ENCODE data around the gene TPSAB1.
"Not testable (repeated sequence)": the region's sequence is repeated elsewhere in the genome, so short reads cannot be mapped to it uniquely, and the experiment has no call there.

TPSAB1 gene

DNA sequence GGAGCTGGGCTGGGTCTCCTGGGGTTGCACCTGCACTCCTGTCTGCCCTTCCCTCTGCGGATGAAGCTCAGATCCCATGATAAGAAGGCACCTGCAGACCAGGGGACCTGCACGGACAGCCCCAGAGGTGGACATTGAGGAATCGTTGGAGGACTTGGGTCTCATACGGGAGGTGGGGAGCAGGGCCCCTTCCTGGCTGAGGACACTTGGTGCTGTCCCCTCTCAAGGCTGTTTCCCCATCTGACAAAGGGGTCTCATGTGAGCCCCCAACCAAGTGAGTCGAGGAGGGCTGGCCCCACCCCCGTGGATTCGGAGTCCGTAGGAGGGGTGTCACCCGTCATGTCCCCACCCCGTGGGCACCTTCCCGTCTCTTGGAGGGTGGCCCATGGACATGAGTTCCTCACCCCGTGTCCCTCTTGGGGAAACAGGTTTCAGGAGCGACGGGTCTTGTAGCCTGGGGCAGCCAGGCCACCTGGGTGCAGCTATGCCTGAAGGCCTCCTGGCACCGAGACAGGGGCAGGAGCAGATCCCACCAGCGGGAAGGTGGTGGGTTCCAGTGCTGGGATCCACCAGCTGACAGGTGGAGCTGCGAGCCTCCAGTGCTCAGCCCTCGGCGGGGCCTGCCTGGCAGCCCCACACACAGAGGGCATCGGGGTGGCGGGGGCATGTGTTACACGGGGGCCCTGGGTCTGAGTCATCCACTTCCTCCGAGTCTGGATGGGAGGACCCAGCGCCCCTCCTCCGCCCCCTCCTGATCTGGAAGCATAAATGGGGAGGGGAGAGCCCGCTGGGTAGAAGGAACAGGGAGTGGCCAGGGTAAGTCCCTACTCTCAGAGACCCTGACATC is 15.0 kb downstream of the TPSAB1 start, which contains the start of gene TPSD1:
TSS of gene TPSD1 (plus strand) at position 794 of the 847 bp plus-strand sequence. CDS start 212 bp downstream, outside the sequence.
- H3K9ac ChIP-seq (ENCODE audit: low read length); H4K20me1 ChIP-seq (ENCODE audit: insufficient read depth, low read length); H3K9me3 ChIP-seq (ENCODE audit: insufficient read depth, low read length); H2AFZ ChIP-seq (ENCODE audit: low read depth, low read length); H3K79me2 ChIP-seq (ENCODE audit: low read length); H3K4me1 ChIP-seq (ENCODE audit: low read length); H3K27ac ChIP-seq (ENCODE audit: low read length); H3K36me3 ChIP-seq (replicated peaks; ENCODE audit: low read depth, low read length); H3K4me3 ChIP-seq (ENCODE audit: low read length); H3K27me3 ChIP-seq (ENCODE audit: low read depth, low read length); H3K4me2 ChIP-seq (ENCODE audit: low read length): not testable (repeated sequence)

DNA sequence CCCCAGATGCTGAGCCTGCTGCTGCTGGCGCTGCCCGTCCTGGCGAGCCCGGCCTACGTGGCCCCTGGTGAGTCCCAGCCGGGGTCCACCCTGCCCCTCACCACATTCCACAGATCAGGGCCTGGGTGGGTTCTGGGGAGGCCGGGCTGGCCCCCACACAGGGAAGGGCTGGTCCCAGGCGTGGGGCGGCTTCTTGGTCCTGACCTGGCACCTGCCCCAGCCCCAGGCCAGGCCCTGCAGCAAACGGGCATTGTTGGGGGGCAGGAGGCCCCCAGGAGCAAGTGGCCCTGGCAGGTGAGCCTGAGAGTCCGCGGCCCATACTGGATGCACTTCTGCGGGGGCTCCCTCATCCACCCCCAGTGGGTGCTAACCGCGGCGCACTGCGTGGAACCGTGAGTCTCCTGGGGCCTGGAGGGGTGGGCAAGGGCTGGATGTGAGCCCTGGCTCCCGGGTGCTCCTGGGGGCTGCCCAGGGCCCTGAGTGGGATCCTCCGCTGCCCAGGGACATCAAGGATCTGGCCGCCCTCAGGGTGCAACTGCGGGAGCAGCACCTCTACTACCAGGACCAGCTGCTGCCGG is 15.9 kb downstream of the TPSAB1 start:
- not testable (repeated sequence) for H3K9ac ChIP-seq (ENCODE audit: low read length); H3K4me3 ChIP-seq (ENCODE audit: low read length); H2AFZ ChIP-seq (ENCODE audit: low read depth, low read length); H3K27me3 ChIP-seq (ENCODE audit: low read depth, low read length); H3K36me3 ChIP-seq (replicated peaks; ENCODE audit: low read depth, low read length); H3K4me1 ChIP-seq (ENCODE audit: low read length); H3K79me2 ChIP-seq (ENCODE audit: low read length); H3K27ac ChIP-seq (ENCODE audit: low read length); H3K9me3 ChIP-seq (ENCODE audit: insufficient read depth, low read length); H4K20me1 ChIP-seq (ENCODE audit: insufficient read depth, low read length); H3K4me2 ChIP-seq (ENCODE audit: low read length)

GRCh38 chr16:1256874-1257322 is 16.4 kb downstream of the TPSAB1 start:
- no peaks in the 10 kb centered on the region for H3K9me3 ChIP-seq (ENCODE audit: insufficient read depth, low read length)
- H3K27ac ChIP-seq (ENCODE audit: low read length): no peak overlapping the region
- no peak overlapping the region for H3K4me2 ChIP-seq (ENCODE audit: low read length)
- no peaks in the 10 kb centered on the region for H3K27me3 ChIP-seq (ENCODE audit: low read depth, low read length)
- no peaks in the 10 kb centered on the region for H4K20me1 ChIP-seq (ENCODE audit: insufficient read depth, low read length)
- no peak overlapping the region for H3K9ac ChIP-seq (ENCODE audit: low read length)
- no peak overlapping the region for H2AFZ ChIP-seq (ENCODE audit: low read depth, low read length)
- H3K4me3 ChIP-seq (ENCODE audit: low read length): no peak overlapping the region
- no peaks in the 10 kb centered on the region for H3K36me3 ChIP-seq (replicated peaks; ENCODE audit: low read depth, low read length)
- H3K4me1 ChIP-seq (ENCODE audit: low read length): no peaks in the 10 kb centered on the region
- no peak for TF ChIP-seq EZH2phosphoT487 (IDR thresholded peaks at IDR 0.05; ENCODE audit: low read depth)
- TF ChIP-seq, protein P1, sequence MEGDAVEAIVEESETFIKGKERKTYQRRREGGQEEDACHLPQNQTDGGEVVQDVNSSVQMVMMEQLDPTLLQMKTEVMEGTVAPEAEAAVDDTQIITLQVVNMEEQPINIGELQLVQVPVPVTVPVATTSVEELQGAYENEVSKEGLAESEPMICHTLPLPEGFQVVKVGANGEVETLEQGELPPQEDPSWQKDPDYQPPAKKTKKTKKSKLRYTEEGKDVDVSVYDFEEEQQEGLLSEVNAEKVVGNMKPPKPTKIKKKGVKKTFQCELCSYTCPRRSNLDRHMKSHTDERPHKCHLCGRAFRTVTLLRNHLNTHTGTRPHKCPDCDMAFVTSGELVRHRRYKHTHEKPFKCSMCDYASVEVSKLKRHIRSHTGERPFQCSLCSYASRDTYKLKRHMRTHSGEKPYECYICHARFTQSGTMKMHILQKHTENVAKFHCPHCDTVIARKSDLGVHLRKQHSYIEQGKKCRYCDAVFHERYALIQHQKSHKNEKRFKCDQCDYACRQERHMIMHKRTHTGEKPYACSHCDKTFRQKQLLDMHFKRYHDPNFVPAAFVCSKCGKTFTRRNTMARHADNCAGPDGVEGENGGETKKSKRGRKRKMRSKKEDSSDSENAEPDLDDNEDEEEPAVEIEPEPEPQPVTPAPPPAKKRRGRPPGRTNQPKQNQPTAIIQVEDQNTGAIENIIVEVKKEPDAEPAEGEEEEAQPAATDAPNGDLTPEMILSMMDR (IDR thresholded peaks at IDR 0.05; ENCODE audit: low read depth, low read length): no peak
- H3K79me2 ChIP-seq (ENCODE audit: low read length): no peaks in the 10 kb centered on the region

- H3K9me3 ChIP-seq (ENCODE audit: insufficient read depth, low read length): no peaks in the 10 kb centered on the region
- H3K36me3 ChIP-seq (replicated peaks; ENCODE audit: low read depth, low read length): no peaks in the 10 kb centered on the region
- no peak overlapping the region for H3K9ac ChIP-seq (ENCODE audit: low read length)
- no peaks in the 10 kb centered on the region for H3K79me2 ChIP-seq (ENCODE audit: low read length)
- H4K20me1 ChIP-seq (ENCODE audit: insufficient read depth, low read length): no peaks in the 10 kb centered on the region
- no peaks in the 10 kb centered on the region for H3K4me1 ChIP-seq (ENCODE audit: low read length)
- H2AFZ ChIP-seq (ENCODE audit: low read depth, low read length): no peak overlapping the region
- H3K27me3 ChIP-seq (ENCODE audit: low read depth, low read length): no peaks in the 10 kb centered on the region
- H3K27ac ChIP-seq (ENCODE audit: low read length): no peak overlapping the region
- H3K4me2 ChIP-seq (ENCODE audit: low read length): no peak overlapping the region
- TF ChIP-seq, protein P1 (IDR thresholded peaks at IDR 0.05; ENCODE audit: low read depth, low read length): no peak
- TF ChIP-seq EZH2phosphoT487 (IDR thresholded peaks at IDR 0.05; ENCODE audit: low read depth): no peak
- H3K4me3 ChIP-seq (ENCODE audit: low read length): no peak overlapping the region
Measured at GRCh38 chr16:1257561-1258224, 17.2 kb downstream of the TPSAB1 start.

GRCh38 chr16:1258225-1258600 is 17.7 kb downstream of the TPSAB1 start:
- H3K4me1 ChIP-seq (ENCODE audit: low read length): no peaks in the 10 kb centered on the region
- no peaks in the 10 kb centered on the region for H3K36me3 ChIP-seq (replicated peaks; ENCODE audit: low read depth, low read length)
- no peaks in the 10 kb centered on the region for H4K20me1 ChIP-seq (ENCODE audit: insufficient read depth, low read length)
- H3K4me2 ChIP-seq (ENCODE audit: low read length): no peak overlapping the region
- H3K4me3 ChIP-seq (ENCODE audit: low read length): no peak overlapping the region
- H3K27ac ChIP-seq (ENCODE audit: low read length): no peak overlapping the region
- H2AFZ ChIP-seq (ENCODE audit: low read depth, low read length): no peak overlapping the region
- no peaks in the 10 kb centered on the region for H3K79me2 ChIP-seq (ENCODE audit: low read length)
- H3K9me3 ChIP-seq (ENCODE audit: insufficient read depth, low read length): no peaks in the 10 kb centered on the region
- TF ChIP-seq, protein P1 (IDR thresholded peaks at IDR 0.05; ENCODE audit: low read depth, low read length): no peak
- no peak for TF ChIP-seq EZH2phosphoT487 (IDR thresholded peaks at IDR 0.05; ENCODE audit: low read depth)
- no peaks in the 10 kb centered on the region for H3K27me3 ChIP-seq (ENCODE audit: low read depth, low read length)
- H3K9ac ChIP-seq (ENCODE audit: low read length): no peak overlapping the region
